ENCODE results near the gene USP13. TPM values are rescaled to one million over a fixed set of nuclear protein-coding genes. Genes with fewer than 3 reads are reported as not detected.
A peak's percentile ranks its signal among the peaks of the same experiment; 100 is the strongest.

USP13 gene
- total and polyA plus RNA-seq, 2 experiments from 2014 or later, result 9.6 to 22.7 TPM

DNA sequence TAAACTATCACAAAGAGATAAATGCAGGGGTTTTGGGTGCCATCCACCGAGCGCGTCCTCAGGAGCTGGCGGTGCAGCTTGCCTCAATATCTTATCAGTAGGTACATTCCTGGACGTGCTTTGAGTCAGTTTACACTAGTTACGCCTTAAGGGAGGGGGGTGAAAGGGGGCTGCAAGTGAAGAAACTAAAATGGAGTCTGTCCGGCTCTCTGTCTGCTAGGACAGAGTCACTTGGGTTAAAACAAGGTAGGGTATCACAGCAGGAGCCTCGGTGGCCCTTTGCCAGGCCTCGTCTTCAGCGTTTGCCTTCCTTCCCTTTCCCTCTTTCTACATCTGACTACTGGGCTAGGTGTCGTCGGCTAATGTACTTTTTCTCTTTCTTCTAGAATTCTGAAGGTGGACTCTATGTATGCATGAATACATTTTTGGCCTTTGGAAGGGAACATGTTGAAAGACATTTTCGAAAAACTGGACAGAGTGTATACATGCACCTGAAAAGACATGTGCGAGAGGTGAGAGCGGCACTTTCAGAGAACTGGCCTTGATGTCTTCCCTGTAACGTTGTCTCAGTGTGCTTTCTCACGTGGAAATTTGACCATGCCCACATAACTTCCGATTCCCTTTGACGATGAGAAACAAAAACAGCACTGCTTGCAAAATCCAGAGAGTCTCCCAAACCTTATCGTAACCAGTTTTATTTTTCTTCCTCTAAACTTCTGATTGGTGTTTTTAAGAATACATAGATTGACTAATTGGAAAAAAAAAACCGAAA, 28.8 kb downstream of the USP13 start:
- no peak overlapping the region for H3K4me3 ChIP-seq
- peaks cover under 1% of the 10 kb centered on the region; the same call in 1 of the 2 replicates for H3K9me2 ChIP-seq (ENCODE audit: insufficient read depth)
- peak overlapping the region; percentile 55; the same call in 1 of the 2 replicates for H3K27ac ChIP-seq (ENCODE audit: low read depth)
- DNase-seq (ENCODE audit: low spot score) (no peak), ATAC-seq (no peak)
- H3K36me3 ChIP-seq (ENCODE audit: insufficient read depth), result no peaks in the 10 kb centered on the region
- peak overlapping the region; percentile 11; the same call in 1 of the 2 replicates for H3K27ac Mint-ChIP-seq
- H3K9me3 Mint-ChIP-seq, result no peaks in the 10 kb centered on the region; the same call in 2 of the 3 replicates
- H3K36me3 Mint-ChIP-seq (ENCODE audit: low read depth), result peaks cover 11% of the 10 kb centered on the region
- H2AFZ ChIP-seq, result no peak overlapping the region
- no peak overlapping the region for H3K4me3 Mint-ChIP-seq
- no peak overlapping the region for H3K4me2 ChIP-seq
- H3K27me3 Mint-ChIP-seq (ENCODE audit: insufficient read depth, low read depth, poor library complexity), result no peaks in the 10 kb centered on the region
- H4K20me1 ChIP-seq (replicated peaks; ENCODE audit: insufficient read depth), result peaks cover 4% of the 10 kb centered on the region; the same call in 1 of the 2 replicates
- H3K4me1 ChIP-seq (ENCODE audit: insufficient read depth), result peaks cover 20% of the 10 kb centered on the region
- H3K27me3 ChIP-seq (ENCODE audit: insufficient read depth), result no peaks in the 10 kb centered on the region
- H3K4me1 Mint-ChIP-seq, result peaks cover 25% of the 10 kb centered on the region
- peaks cover 81% of the 10 kb centered on the region for H3K79me2 ChIP-seq (replicated peaks; ENCODE audit: insufficient read depth)
- H3F3A ChIP-seq (replicated peaks; ENCODE audit: low read depth), result no peaks in the 10 kb centered on the region
- TF ChIP-seq POLR2AphosphoS5 (IDR thresholded peaks at IDR 0.05; ENCODE audit: low read depth) (no peak), NANOG (IDR thresholded peaks at IDR 0.05; ENCODE audit: borderline replicate concordance) (no peak), EZH2 (IDR thresholded peaks at IDR 0.05; ENCODE audit: low read depth, unreplicated experiment) (no peak), CTCF (conservative IDR thresholded peaks at IDR 0.05; ENCODE audit: low read depth in 2 of 2) (no peak), EZH2phosphoT487 (IDR thresholded peaks at IDR 0.05; ENCODE audit: unreplicated experiment) (no peak), REST (IDR thresholded peaks at IDR 0.05; ENCODE audit: unreplicated experiment) (no peak)
- TF ChIP-seq, protein P1, sequence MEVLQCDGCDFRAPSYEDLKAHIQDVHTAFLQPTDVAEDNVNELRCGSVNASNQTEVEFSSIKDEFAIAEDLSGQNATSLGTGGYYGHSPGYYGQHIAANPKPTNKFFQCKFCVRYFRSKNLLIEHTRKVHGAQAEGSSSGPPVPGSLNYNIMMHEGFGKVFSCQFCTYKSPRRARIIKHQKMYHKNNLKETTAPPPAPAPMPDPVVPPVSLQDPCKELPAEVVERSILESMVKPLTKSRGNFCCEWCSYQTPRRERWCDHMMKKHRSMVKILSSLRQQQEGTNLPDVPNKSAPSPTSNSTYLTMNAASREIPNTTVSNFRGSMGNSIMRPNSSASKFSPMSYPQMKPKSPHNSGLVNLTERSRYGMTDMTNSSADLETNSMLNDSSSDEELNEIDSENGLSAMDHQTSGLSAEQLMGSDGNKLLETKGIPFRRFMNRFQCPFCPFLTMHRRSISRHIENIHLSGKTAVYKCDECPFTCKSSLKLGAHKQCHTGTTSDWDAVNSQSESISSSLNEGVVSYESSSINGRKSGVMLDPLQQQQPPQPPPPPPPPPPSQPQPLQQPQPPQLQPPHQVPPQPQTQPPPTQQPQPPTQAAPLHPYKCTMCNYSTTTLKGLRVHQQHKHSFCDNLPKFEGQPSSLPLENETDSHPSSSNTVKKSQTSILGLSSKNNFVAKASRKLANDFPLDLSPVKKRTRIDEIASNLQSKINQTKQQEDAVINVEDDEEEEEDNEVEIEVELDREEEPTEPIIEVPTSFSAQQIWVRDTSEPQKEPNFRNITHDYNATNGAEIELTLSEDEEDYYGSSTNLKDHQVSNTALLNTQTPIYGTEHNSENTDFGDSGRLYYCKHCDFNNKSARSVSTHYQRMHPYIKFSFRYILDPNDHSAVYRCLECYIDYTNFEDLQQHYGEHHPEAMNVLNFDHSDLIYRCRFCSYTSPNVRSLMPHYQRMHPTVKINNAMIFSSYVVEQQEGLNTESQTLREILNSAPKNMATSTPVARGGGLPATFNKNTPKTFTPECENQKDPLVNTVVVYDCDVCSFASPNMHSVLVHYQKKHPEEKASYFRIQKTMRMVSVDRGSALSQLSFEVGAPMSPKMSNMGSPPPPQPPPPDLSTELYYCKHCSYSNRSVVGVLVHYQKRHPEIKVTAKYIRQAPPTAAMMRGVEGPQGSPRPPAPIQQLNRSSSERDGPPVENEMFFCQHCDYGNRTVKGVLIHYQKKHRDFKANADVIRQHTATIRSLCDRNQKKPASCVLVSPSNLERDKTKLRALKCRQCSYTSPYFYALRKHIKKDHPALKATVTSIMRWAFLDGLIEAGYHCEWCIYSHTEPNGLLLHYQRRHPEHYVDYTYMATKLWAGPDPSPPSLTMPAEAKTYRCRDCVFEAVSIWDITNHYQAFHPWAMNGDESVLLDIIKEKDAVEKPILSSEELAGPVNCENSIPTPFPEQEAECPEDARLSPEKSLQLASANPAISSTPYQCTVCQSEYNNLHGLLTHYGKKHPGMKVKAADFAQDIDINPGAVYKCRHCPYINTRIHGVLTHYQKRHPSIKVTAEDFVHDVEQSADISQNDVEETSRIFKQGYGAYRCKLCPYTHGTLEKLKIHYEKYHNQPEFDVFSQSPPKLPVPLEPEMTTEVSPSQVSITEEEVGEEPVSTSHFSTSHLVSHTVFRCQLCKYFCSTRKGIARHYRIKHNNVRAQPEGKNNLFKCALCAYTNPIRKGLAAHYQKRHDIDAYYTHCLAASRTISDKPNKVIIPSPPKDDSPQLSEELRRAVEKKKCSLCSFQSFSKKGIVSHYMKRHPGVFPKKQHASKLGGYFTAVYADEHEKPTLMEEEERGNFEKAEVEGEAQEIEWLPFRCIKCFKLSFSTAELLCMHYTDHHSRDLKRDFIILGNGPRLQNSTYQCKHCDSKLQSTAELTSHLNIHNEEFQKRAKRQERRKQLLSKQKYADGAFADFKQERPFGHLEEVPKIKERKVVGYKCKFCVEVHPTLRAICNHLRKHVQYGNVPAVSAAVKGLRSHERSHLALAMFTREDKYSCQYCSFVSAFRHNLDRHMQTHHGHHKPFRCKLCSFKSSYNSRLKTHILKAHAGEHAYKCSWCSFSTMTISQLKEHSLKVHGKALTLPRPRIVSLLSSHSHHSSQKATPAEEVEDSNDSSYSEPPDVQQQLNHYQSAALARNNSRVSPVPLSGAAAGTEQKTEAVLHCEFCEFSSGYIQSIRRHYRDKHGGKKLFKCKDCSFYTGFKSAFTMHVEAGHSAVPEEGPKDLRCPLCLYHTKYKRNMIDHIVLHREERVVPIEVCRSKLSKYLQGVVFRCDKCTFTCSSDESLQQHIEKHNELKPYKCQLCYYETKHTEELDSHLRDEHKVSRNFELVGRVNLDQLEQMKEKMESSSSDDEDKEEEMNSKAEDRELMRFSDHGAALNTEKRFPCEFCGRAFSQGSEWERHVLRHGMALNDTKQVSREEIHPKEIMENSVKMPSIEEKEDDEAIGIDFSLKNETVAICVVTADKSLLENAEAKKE (CRISPR knock-in tag; IDR thresholded peaks at IDR 0.05), result no peak
